GM23338 (cell line): ENCODE results near the gene NCAN. TPM values are rescaled to one million over a fixed set of nuclear protein-coding genes. Genes with fewer than 3 reads are reported as not detected.

Source experiments
- ATAC-seq: fragments of 200-7000 bp; cut with Tn5 transposase; 3 replicates; pipeline ENCODE4 v1.9.1; 2020
- DNase-seq: peaks from one replicate; pipeline ENCODE4 v3.0.0-alpha.2; 2015; ENCODE audit warnings: low spot score
- H2AFZ ChIP-seq: fragments of 200-600 bp; sonication (generic); 2 replicates; pipeline ENCODE4 v1.8.0; 2016; ENCODE audit warnings: antibody characterized with exemption, mild to moderate bottlenecking, moderate library complexity
- H3F3A ChIP-seq: fragments of 200-600 bp; sonication (generic); replicated peaks from 2 replicates; pipeline ENCODE4 v1.8.0; 2017; ENCODE audit warnings: antibody characterized with exemption, mixed run types, low read depth
- H3K27ac ChIP-seq: fragments of 200-600 bp; sonication (generic); 2 replicates; pipeline ENCODE4 v1.6.1; 2016; ENCODE audit warnings: low read depth
- H3K27me3 ChIP-seq: fragments of 200-600 bp; sonication (generic); 2 replicates; pipeline ENCODE4 v1.8.0; 2016; ENCODE audit warnings: mild to moderate bottlenecking, mixed run types, moderate library complexity; ENCODE audit not compliant: insufficient read depth
- H3K36me3 ChIP-seq: fragments of 200-600 bp; sonication (generic); 2 replicates; pipeline ENCODE4 v1.8.0; 2016; ENCODE audit warnings: mild to moderate bottlenecking; ENCODE audit not compliant: insufficient read depth
- H3K4me1 ChIP-seq: fragments of 200-600 bp; sonication (generic); 2 replicates; pipeline ENCODE4 v1.8.0; 2016; ENCODE audit warnings: mild to moderate bottlenecking, moderate library complexity; ENCODE audit not compliant: insufficient read depth
- H3K4me2 ChIP-seq: fragments of 200-600 bp; sonication (generic); 2 replicates; pipeline ENCODE4 v1.7.1; 2017; ENCODE audit warnings: mixed run types
- H3K4me3 ChIP-seq: fragments of 200-600 bp; sonication (generic); 2 replicates; pipeline ENCODE4 v1.6.1; 2016; ENCODE audit warnings: mixed run types
- H3K79me2 ChIP-seq: fragments of 200-600 bp; sonication (generic); replicated peaks from 2 replicates; pipeline ENCODE4 v1.8.0; 2017; ENCODE audit warnings: mild to moderate bottlenecking; ENCODE audit not compliant: insufficient read depth
- H3K9me2 ChIP-seq: fragments of 200-600 bp; sonication (generic); 2 replicates; pipeline ENCODE4 v1.8.0; 2017; ENCODE audit not compliant: insufficient read depth
- H4K20me1 ChIP-seq: fragments of 200-600 bp; sonication (generic); replicated peaks from 2 replicates; pipeline ENCODE4 v1.8.0; 2017; ENCODE audit warnings: mild to moderate bottlenecking; ENCODE audit not compliant: insufficient read depth
- H3K27ac Mint-ChIP-seq: 2 replicates; pipeline ENCODE4 v1.8.0; 2020; ENCODE audit warnings: inconsistent platforms, mild to moderate bottlenecking, moderate library complexity, mixed read lengths
- H3K27me3 Mint-ChIP-seq: 3 replicates; pipeline ENCODE4 v1.8.0; 2022; ENCODE audit warnings: low read depth, mild to moderate bottlenecking, moderate library complexity, mixed read lengths, inconsistent platforms; ENCODE audit not compliant: insufficient read depth, poor library complexity
- H3K36me3 Mint-ChIP-seq: 3 replicates; pipeline ENCODE4 v1.8.0; 2021; ENCODE audit warnings: low read depth, mild to moderate bottlenecking, inconsistent platforms, moderate library complexity, mixed read lengths
- H3K4me1 Mint-ChIP-seq: 3 replicates; pipeline ENCODE4 v1.8.0; 2020; ENCODE audit warnings: mild to moderate bottlenecking, inconsistent platforms, mixed read lengths
- H3K4me3 Mint-ChIP-seq: 3 replicates; pipeline ENCODE4 v1.8.0; 2021; ENCODE audit warnings: moderate library complexity, mild to moderate bottlenecking, inconsistent platforms, mixed read lengths
- H3K9me3 Mint-ChIP-seq: 3 replicates; pipeline ENCODE4 v1.8.0; 2020; ENCODE audit warnings: moderate library complexity, mild to moderate bottlenecking, inconsistent platforms, mixed read lengths
- EZH2 ChIP-seq: fragments of 200-600 bp; sonication (generic); IDR thresholded peaks from one replicate; pipeline ENCODE4 v1.8.0; 2017; ENCODE audit warnings: antibody characterized with exemption, mild to moderate bottlenecking, low read depth; ENCODE audit not compliant: unreplicated experiment
- ZNF114 ChIP-seq: fragments of 250-450 bp; sonication (Bioruptor Pico); IDR thresholded peaks from 2 replicates; pipeline ENCODE4 v1.5.0; 2020; ENCODE audit warnings: mild to moderate bottlenecking, moderate library complexity
- ZNF331 ChIP-seq: fragments of 250-450 bp; sonication (Bioruptor Pico); IDR thresholded peaks from 2 replicates; pipeline ENCODE4 v1.5.0; 2020; ENCODE audit warnings: low read depth, mild to moderate bottlenecking, moderate library complexity
- polyA plus RNA-seq: library from polyadenylated mRNA; unstranded; fragments of >200 nt; fragmentation: Nextera tagmentation; extraction: Ambion mirVana; gene quantifications from 2 replicates; pipeline ENCODE4 v1.2.1, GENCODE V29; 2016
- total RNA-seq: library from RNA; depleted of rRNA; stranded (reverse); fragments of >200 nt; shearing (Covaris generic); gene quantifications from 2 replicates; pipeline ENCODE4 v1.2.3, GENCODE V29; 2014
- TF ChIP-seq, protein P1 (sequence below), 2 experiments: fragments of 200-600 bp in 1 of 2; sonication (generic) in 1 of 2; conservative IDR thresholded peaks; 2 replicates each; pipeline versions ENCODE4 v1.5.1 to v1.6.1; 2016 to 2017; ENCODE audit warnings: antibody characterized with exemption in 2 of 2, low read depth in 2 of 2, mild to moderate bottlenecking in 2 of 2, moderate library complexity in 1 of 2
- TF ChIP-seq, protein P2 (sequence below): IDR thresholded peaks from one replicate; pipeline ENCODE4 v1.6.1; 2018; ENCODE audit warnings: antibody characterized with exemption; ENCODE audit not compliant: unreplicated experiment
- TF ChIP-seq, protein P3 (sequence below): IDR thresholded peaks from 2 replicates; pipeline ENCODE4 v1.6.1; 2016; ENCODE audit warnings: antibody characterized with exemption

Gene NCAN
- total and polyA plus RNA-seq, 2 experiments from 2014 or later = 1.8 to 9.4 TPM

DNA sequence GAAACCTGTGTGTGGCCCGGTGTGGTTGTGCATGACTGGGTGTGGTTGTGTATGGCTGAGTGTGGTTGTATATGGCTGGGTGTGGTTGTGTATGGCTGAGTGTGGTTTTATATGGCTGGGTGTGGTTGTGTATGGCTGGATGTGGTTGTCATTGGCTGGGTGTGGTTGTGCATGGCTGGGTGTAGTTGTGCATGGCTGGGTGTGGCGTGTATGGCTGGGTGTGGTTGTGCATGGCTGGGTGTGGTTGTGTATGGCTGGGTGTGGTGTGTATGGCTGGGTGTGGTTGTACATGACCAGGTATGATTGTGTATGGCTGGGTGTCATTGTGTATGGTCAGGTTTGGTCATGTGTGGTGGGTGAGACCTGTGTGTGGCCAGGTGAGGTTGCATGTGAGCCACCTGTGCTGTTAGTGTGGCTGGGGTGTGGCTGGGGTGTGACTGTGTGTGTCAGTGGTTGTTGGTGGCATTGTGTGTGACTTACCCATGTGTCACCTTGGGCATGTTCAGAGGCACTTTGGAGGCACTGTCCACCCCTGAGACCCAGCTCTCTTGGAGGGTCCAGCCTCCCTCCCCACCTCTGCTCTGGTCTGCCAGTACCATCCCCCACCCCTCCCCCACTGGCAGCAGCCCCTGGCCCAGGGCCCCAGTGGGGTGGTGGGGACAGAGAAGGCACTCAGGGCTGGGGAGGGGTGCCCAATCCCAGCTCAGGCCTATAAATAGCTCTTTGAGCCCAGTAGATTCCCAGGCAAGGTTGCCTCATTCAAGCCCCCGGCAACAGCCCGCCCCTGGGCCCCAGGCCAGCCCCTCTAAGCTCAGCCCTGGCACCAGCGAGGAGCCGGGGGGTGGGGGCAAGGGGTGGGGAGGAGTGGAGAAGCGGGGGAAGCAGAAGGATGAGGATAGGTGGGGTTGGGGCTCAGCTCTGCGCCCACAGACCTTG, 3.9 kb upstream of the NCAN start:
- TF ChIP-seq, protein P1, sequence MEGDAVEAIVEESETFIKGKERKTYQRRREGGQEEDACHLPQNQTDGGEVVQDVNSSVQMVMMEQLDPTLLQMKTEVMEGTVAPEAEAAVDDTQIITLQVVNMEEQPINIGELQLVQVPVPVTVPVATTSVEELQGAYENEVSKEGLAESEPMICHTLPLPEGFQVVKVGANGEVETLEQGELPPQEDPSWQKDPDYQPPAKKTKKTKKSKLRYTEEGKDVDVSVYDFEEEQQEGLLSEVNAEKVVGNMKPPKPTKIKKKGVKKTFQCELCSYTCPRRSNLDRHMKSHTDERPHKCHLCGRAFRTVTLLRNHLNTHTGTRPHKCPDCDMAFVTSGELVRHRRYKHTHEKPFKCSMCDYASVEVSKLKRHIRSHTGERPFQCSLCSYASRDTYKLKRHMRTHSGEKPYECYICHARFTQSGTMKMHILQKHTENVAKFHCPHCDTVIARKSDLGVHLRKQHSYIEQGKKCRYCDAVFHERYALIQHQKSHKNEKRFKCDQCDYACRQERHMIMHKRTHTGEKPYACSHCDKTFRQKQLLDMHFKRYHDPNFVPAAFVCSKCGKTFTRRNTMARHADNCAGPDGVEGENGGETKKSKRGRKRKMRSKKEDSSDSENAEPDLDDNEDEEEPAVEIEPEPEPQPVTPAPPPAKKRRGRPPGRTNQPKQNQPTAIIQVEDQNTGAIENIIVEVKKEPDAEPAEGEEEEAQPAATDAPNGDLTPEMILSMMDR (conservative IDR thresholded peaks at IDR 0.05; ENCODE audit: low read depth in 2 of 2) = no peak
- TF ChIP-seq, protein P2, sequence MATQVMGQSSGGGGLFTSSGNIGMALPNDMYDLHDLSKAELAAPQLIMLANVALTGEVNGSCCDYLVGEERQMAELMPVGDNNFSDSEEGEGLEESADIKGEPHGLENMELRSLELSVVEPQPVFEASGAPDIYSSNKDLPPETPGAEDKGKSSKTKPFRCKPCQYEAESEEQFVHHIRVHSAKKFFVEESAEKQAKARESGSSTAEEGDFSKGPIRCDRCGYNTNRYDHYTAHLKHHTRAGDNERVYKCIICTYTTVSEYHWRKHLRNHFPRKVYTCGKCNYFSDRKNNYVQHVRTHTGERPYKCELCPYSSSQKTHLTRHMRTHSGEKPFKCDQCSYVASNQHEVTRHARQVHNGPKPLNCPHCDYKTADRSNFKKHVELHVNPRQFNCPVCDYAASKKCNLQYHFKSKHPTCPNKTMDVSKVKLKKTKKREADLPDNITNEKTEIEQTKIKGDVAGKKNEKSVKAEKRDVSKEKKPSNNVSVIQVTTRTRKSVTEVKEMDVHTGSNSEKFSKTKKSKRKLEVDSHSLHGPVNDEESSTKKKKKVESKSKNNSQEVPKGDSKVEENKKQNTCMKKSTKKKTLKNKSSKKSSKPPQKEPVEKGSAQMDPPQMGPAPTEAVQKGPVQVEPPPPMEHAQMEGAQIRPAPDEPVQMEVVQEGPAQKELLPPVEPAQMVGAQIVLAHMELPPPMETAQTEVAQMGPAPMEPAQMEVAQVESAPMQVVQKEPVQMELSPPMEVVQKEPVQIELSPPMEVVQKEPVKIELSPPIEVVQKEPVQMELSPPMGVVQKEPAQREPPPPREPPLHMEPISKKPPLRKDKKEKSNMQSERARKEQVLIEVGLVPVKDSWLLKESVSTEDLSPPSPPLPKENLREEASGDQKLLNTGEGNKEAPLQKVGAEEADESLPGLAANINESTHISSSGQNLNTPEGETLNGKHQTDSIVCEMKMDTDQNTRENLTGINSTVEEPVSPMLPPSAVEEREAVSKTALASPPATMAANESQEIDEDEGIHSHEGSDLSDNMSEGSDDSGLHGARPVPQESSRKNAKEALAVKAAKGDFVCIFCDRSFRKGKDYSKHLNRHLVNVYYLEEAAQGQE = no peak
- TF ChIP-seq EZH2 (no peak), ZNF114 (CRISPR knock-in tag) (no peak), ZNF331 (CRISPR knock-in tag) (no peak)
- no peak for ATAC-seq
- H3K9me2 ChIP-seq = no peaks in the 10 kb centered on the region
- no peak overlapping the region for H3K4me3 ChIP-seq
- H3K27ac ChIP-seq = no peak overlapping the region
- no peak for DNase-seq
- H3K27ac Mint-ChIP-seq = no peak overlapping the region
- H3K79me2 ChIP-seq = no peaks in the 10 kb centered on the region
- H2AFZ ChIP-seq = no peak overlapping the region
- H3K36me3 Mint-ChIP-seq = peaks cover 2% of the 10 kb centered on the region; the same call in 2 of the 3 replicates
- no peaks in the 10 kb centered on the region; the same call in 1 of the 2 replicates for H3K4me1 ChIP-seq
- H3F3A ChIP-seq = 0 out of 2 replicates have a peak, but pooled peaks cover 3% of the 10 kb centered on the region
- peaks cover 81% of the 10 kb centered on the region for H3K27me3 ChIP-seq
- H4K20me1 ChIP-seq = 0 out of 2 replicates have a peak, but pooled peaks cover 3% of the 10 kb centered on the region
- no peak overlapping the region for H3K4me2 ChIP-seq
- no peaks in the 10 kb centered on the region for H3K36me3 ChIP-seq
- no peak overlapping the region for H3K4me3 Mint-ChIP-seq
- peaks cover 3% of the 10 kb centered on the region; the same call in 1 of the 3 replicates for H3K4me1 Mint-ChIP-seq
- peaks cover 4% of the 10 kb centered on the region; the same call in 2 of the 3 replicates for H3K9me3 Mint-ChIP-seq
- peaks cover 85% of the 10 kb centered on the region for H3K27me3 Mint-ChIP-seq

DNA sequence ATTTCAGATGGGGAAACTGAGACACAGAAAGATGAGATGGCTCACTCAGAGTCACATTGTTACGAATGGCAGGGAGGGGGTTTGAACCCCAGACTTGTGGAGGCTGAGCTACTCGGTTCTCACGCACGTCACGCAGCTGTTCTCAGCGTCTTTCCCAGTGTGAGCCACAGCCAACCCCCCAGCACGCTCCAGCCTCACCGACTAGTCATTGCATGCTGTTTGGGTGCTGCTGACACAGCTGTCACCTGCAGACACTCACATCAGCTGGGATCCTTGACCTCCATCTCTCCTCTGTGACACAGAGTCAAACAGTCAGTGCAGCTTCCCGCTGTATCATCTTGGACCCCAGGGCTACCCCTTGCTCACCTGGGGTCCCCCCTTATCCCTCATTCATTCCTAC, 2.4 kb upstream of the NCAN start:
- Histone ChIP-seq H4K20me1 (peaks cover 3% of the 10 kb centered on the region; the same call in 1 of the 2 replicates), H2AFZ (no peak overlapping the region), H3K36me3 (no peaks in the 10 kb centered on the region), H3K4me3 (no peak overlapping the region), H3K4me2 (no peak overlapping the region), H3K79me2 (no peaks in the 10 kb centered on the region), H3K4me1 (peaks cover 2% of the 10 kb centered on the region; the same call in 1 of the 2 replicates), H3K27ac (no peak overlapping the region), H3K9me2 (no peaks in the 10 kb centered on the region), H3F3A (0 out of 2 replicates have a peak, but pooled peaks cover 3% of the 10 kb centered on the region), H3K27me3 (peaks cover 90% of the 10 kb centered on the region)
- Mint-ChIP-seq H3K4me1 (peaks cover 14% of the 10 kb centered on the region), H3K4me3 (no peak overlapping the region), H3K36me3 (no peaks in the 10 kb centered on the region; the same call in 2 of the 3 replicates), H3K9me3 (peaks cover 4% of the 10 kb centered on the region; the same call in 2 of the 3 replicates), H3K27ac (no peak overlapping the region), H3K27me3 (peaks cover 84% of the 10 kb centered on the region)
- DNase-seq (no peak), ATAC-seq (no peak)
- TF ChIP-seq, protein P3, sequence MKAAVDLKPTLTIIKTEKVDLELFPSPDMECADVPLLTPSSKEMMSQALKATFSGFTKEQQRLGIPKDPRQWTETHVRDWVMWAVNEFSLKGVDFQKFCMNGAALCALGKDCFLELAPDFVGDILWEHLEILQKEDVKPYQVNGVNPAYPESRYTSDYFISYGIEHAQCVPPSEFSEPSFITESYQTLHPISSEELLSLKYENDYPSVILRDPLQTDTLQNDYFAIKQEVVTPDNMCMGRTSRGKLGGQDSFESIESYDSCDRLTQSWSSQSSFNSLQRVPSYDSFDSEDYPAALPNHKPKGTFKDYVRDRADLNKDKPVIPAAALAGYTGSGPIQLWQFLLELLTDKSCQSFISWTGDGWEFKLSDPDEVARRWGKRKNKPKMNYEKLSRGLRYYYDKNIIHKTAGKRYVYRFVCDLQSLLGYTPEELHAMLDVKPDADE = no peak
